ENCODE measurements around the gene SLC45A3. TPM values are rescaled to one million over a fixed set of nuclear protein-coding genes. Genes with fewer than 3 reads are reported as not detected.

SLC45A3 gene
- total and polyA plus RNA-seq, 2 of the 8 experiments (the other 6 are each of a cell fraction or from before 2014, with no cell fraction given), result 13.0 to 14.3 TPM

GRCh38 chr1:205675247-205675646, 5.1 kb downstream of the SLC45A3 start:
- H2BK12ac ChIP-seq (ENCODE audit: low read depth, low read length), result no peak overlapping the region
- H4K20me1 ChIP-seq (replicated peaks in 1 of 2; ENCODE audit: control insufficient read depth in 1 of 2, insufficient read depth in 2 of 2, low read length in 2 of 2), result peaks cover 0 to 7% of the 10 kb centered on the region in 2 experiments
- DNase-seq (ENCODE audit: low read depth in 1 of 2, low spot score in 2 of 2) (no peak), FAIRE-seq (no peak)
- no peak overlapping the region for H2AFZ ChIP-seq (ENCODE audit: low read length)
- no peak overlapping the region for H3K4me3 ChIP-seq (ENCODE audit: extremely low read depth in 1 of 4, insufficient read depth in 2 of 4, low read depth in 3 of 4, low read length in 4 of 4)
- no peak overlapping the region for H3K27ac ChIP-seq (ENCODE audit: low read depth, low read length)
- no peak overlapping the region for H3K14ac ChIP-seq (ENCODE audit: insufficient read length)
- no peak overlapping the region for H2AK5ac ChIP-seq (ENCODE audit: low read depth, low read length)
- H2BK15ac ChIP-seq (ENCODE audit: low read length), result peak overlapping the region; percentile 66; the same call in 1 of the 2 replicates
- no peak overlapping the region for H3K4ac ChIP-seq (replicated peaks; ENCODE audit: insufficient read length, low read depth, low read length)
- H3K79me1 ChIP-seq (ENCODE audit: low read depth, low read length), result peaks cover 17% of the 10 kb centered on the region
- H3K79me2 ChIP-seq (ENCODE audit: control insufficient read depth in 1 of 2, insufficient read depth in 2 of 2, low read length in 2 of 2), result peaks cover 0 to 48% of the 10 kb centered on the region in 2 experiments; a peak in 3 of 4 replicates
- H3K27me3 ChIP-seq (replicated peaks in 1 of 4; ENCODE audit: control insufficient read depth in 3 of 4, extremely low read depth in 1 of 4, insufficient read depth in 3 of 4, low read length in 3 of 4), result no peaks in the 10 kb centered on the region
- no peak overlapping the region for H2BK5ac ChIP-seq (ENCODE audit: low read depth, low read length)
- no peak overlapping the region for H3K56ac ChIP-seq (replicated peaks; ENCODE audit: insufficient read length, low read depth, low read length)
- 93% methylated on average over 4 of the region's 4 CpGs; no CpG with 5 or more reads in 1 of the 2 experiments for WGBS, 2 experiments (ENCODE audit: extremely low coverage in 1 of 2, insufficient coverage in 1 of 2, insufficient read length in 1 of 2, insufficient replicate concordance in 2 of 2, low coverage in 1 of 2, low lambda C conversion rate in 2 of 2, missing lambda C conversion rate in 1 of 2)
- H3K4me2 ChIP-seq (ENCODE audit: insufficient read depth in 1 of 2, low read depth in 2 of 2, low read length in 2 of 2), result no peak overlapping the region
- H4K91ac ChIP-seq (replicated peaks; ENCODE audit: insufficient read length, low read length), result no peak overlapping the region
- no peak overlapping the region for H3K18ac ChIP-seq (ENCODE audit: extremely low read depth, low read length)
- no peak overlapping the region for H4K5ac ChIP-seq (ENCODE audit: insufficient read length, low read depth, low read length)
- H2BK20ac ChIP-seq (ENCODE audit: low read length), result no peak overlapping the region
- no peak overlapping the region for H3K23ac ChIP-seq (ENCODE audit: insufficient read length)
- no peaks in the 10 kb centered on the region for H3K36me3 ChIP-seq (ENCODE audit: control insufficient read depth in 2 of 4, insufficient read depth in 4 of 4, low read length in 3 of 4)
- peaks cover 20 to 57% (median 40%) of the 10 kb centered on the region in 4 experiments for H3K4me1 ChIP-seq (replicated peaks in 1 of 4; ENCODE audit: control insufficient read depth in 3 of 4, insufficient read depth in 4 of 4, low read length in 3 of 4)
- ChIA-PET POLR2A (ENCODE audit: partially characterized antibody) (interaction anchor here (0.8 to 1.0 kb wide), 3 partner anchors 15 to 72 kb away, joined by 3 to 4 read pairs (median 3); no protein-coding TSS in a partner anchor), CTCF (ENCODE audit: partially characterized antibody) (interaction anchor here (13.1 to 17.5 kb wide), 2 partner anchors 17 to 35 kb away, joined by 154 to 378 read pairs; no protein-coding TSS in a partner anchor)
- no peak overlapping the region for H4K8ac ChIP-seq (ENCODE audit: extremely low read depth, insufficient read depth, low read length)
- H3K9me3 ChIP-seq (ENCODE audit: insufficient read depth in 2 of 2, low read depth in 1 of 2, low read length in 1 of 2), result no peaks in the 10 kb centered on the region
- H2BK120ac ChIP-seq (replicated peaks; ENCODE audit: low read depth, low read length), result no peak overlapping the region
- no peak overlapping the region for H3K9ac ChIP-seq (replicated peaks in 1 of 4; ENCODE audit: extremely low read depth in 1 of 4, low read depth in 3 of 4, low read length in 3 of 4)
- peaks cover 6% of the 10 kb centered on the region; the same call in 1 of the 2 replicates for H3K23me2 ChIP-seq (ENCODE audit: low read depth, low read length)
- TF ChIP-seq EP300 (IDR thresholded peaks at IDR 0.05; ENCODE audit: borderline replicate concordance in 1 of 2, low read depth in 2 of 2, low read length in 2 of 2) (no peak), ATF3 (IDR thresholded peaks at IDR 0.05; ENCODE audit: insufficient read depth, low read depth, low read length) (no peak), TBP (IDR thresholded peaks at IDR 0.05; ENCODE audit: low read depth, low read length) (no peak), BRCA1 (IDR thresholded peaks at IDR 0.05; ENCODE audit: low read depth, low read length) (no peak), POLR2A (IDR thresholded peaks at IDR 0.05; ENCODE audit: control extremely low read depth in 1 of 2, low read depth in 2 of 2, low read length in 2 of 2) (no peak), HDAC2 (IDR thresholded peaks at IDR 0.05; ENCODE audit: borderline replicate concordance in 1 of 2, low read depth in 2 of 2, low read length in 2 of 2) (no peak), CBX5 (IDR thresholded peaks at IDR 0.05; ENCODE audit: low read depth, low read length) (no peak), SP1 (IDR thresholded peaks at IDR 0.05; ENCODE audit: low read depth, low read length) (no peak), NRF1 (IDR thresholded peaks at IDR 0.05; ENCODE audit: low read depth, low read length) (no peak), TAF7 (optimal IDR thresholded peaks at IDR 0.05; ENCODE audit: borderline replicate concordance, low read depth, low read length) (no peak), NANOG (IDR thresholded peaks at IDR 0.05; ENCODE audit: insufficient read depth, low read depth, low read length, poor library complexity, severe bottlenecking) (no peak), JUND (IDR thresholded peaks at IDR 0.05; ENCODE audit: low read length) (no peak)
- TF ChIP-seq, protein P1, sequence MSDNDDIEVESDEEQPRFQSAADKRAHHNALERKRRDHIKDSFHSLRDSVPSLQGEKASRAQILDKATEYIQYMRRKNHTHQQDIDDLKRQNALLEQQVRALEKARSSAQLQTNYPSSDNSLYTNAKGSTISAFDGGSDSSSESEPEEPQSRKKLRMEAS (IDR thresholded peaks at IDR 0.05), result no peak

Data from H1 (cell line).